OCI-LY3 (cell line): Measurements from ENCODE around the gene WFDC9.

Source experiments
- EZH2phosphoT487 ChIP-seq: fragments of 200-600 bp; shearing (Covaris generic); IDR thresholded peaks from 2 replicates; pipeline ENCODE4 v1.6.1; 2018; ENCODE audit warnings: antibody characterized with exemption, mixed run types, low read depth
- TF ChIP-seq, protein P1 (sequence below): fragments of 200-600, 300-600 bp; sonication (generic); IDR thresholded peaks from 2 replicates; pipeline ENCODE4 v1.5.1; 2014; ENCODE audit warnings: antibody characterized with exemption, low read length, low read depth

DNA sequence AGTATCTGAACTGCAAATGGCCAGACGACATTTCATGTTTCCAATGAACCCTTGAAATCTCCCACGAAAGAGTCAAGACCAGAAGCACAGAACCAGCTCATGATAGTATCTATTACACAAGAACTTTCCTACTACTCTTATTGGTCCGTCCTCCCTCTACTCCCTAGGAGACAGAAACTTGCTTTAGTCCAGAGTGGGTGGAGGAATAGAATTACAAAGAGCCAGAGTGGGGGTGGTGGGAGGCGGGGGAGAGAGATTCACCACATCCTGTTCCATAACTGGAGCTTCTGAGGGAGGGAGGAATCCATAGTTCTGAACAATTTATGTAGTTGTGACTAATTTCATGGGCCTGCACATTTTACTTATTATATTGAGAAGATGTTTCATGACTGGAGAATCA is 20.0 kb downstream of the WFDC9 start:
- TF ChIP-seq, protein P1, sequence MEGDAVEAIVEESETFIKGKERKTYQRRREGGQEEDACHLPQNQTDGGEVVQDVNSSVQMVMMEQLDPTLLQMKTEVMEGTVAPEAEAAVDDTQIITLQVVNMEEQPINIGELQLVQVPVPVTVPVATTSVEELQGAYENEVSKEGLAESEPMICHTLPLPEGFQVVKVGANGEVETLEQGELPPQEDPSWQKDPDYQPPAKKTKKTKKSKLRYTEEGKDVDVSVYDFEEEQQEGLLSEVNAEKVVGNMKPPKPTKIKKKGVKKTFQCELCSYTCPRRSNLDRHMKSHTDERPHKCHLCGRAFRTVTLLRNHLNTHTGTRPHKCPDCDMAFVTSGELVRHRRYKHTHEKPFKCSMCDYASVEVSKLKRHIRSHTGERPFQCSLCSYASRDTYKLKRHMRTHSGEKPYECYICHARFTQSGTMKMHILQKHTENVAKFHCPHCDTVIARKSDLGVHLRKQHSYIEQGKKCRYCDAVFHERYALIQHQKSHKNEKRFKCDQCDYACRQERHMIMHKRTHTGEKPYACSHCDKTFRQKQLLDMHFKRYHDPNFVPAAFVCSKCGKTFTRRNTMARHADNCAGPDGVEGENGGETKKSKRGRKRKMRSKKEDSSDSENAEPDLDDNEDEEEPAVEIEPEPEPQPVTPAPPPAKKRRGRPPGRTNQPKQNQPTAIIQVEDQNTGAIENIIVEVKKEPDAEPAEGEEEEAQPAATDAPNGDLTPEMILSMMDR = no peak
- no peak for TF ChIP-seq EZH2phosphoT487
